ENCODE measurements around the gene GAPT. TPM values are rescaled to one million over a fixed set of nuclear protein-coding genes. Genes with fewer than 3 reads are reported as not detected.

GAPT gene
- not detected for total RNA-seq

DNA sequence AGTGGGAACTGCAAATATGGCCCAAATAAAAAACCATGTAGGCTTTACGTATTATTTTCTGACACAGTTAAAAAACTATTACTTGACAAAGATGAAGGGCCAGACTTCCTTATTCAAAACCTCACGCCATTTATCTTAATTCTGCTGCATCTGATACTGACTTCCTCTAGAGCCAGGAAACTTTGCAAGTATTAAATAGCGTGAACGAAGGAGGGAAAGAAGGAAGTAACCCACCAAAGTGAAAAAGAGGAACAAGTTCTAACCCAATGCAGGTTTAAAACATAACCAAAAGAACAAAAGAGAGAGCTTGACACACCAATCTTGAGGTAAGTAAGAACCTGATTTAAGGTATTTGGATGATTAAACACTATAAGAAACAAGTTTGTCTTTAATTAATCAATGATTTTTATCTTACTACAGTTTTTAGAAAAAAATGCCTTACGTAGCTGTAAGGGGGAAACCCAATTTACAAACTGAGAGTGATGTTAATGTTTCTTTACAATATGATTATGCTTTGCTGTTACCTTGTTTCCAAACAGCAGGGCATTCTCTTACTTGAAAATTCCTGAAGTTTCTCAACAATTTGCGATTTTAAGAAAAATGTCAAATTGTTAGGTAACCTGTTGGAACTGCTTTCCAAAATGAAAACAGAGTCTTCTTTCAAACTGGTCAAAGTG lies at the start of gene GAPT:
Gene GAPT (plus strand): TSS at position 220 of the 677 bp plus-strand sequence. CDS start 3,102 bp downstream, outside the sequence.
- H3K9me3 Mint-ChIP-seq: no peaks in the 10 kb centered on the region
- intact Hi-C loops (cut with micrococcal nuclease): no loop called here
- H3K4me3 Mint-ChIP-seq: no peak within 1 kb of the TSS
- H3K27me3 Mint-ChIP-seq (ENCODE audit: low read depth): peaks cover 23% of the 10 kb centered on the region
- H3K4me1 Mint-ChIP-seq (ENCODE audit: low read depth): no peaks in the 10 kb centered on the region
- H3K36me3 Mint-ChIP-seq (ENCODE audit: low read depth): no peaks in the 10 kb centered on the region
- CTCF ChIA-PET: interaction anchor here (1.0 kb wide), 1 partner anchor 11 kb away, joined by 3 read pairs; no protein-coding TSS in a partner anchor
- no peak within 1 kb of the TSS for H3K27ac Mint-ChIP-seq
- DNase-seq: no peak

GRCh38 chr5:58444805-58445204 lies 46.4 kb upstream of the GAPT start:
- no peak overlapping the region for H3K4me3 Mint-ChIP-seq
- CTCF ChIA-PET: no interaction called here
- no peaks in the 10 kb centered on the region for H3K36me3 Mint-ChIP-seq (ENCODE audit: low read depth)

DNA sequence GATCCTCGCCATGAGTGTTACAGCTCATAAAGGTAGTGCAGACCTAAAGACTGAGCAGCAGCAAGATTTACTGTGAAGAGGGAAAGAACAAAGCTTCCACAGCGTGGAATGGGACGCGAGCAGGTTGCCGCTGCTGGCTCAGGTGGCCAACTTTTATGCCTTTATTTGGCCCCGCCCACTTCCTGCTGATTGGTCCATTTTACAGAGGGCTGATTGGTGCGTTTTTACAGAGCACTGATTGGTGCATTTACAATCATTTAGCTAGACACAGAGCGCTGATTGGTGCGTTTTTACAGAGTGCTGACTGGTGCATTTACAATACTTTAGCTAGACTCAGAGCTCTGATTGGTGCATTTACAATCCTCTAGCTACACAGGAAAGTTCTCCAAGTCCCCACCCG lies 45.2 kb upstream of the GAPT start:
- Mint-ChIP-seq H3K27me3 (ENCODE audit: low read depth) (peaks cover 8% of the 10 kb centered on the region), H3K27ac (no peak overlapping the region), H3K4me1 (ENCODE audit: low read depth) (no peaks in the 10 kb centered on the region), H3K4me3 (no peak overlapping the region), H3K9me3 (no peaks in the 10 kb centered on the region), H3K36me3 (ENCODE audit: low read depth) (no peaks in the 10 kb centered on the region)
- intact Hi-C loops (cut with micrococcal nuclease): no loop called here
- no peak for DNase-seq
- CTCF ChIA-PET: no interaction called here

More at GRCh38 chr5:58444805-58445204, 46.4 kb upstream of the GAPT start:
- Mint-ChIP-seq H3K27me3 (ENCODE audit: low read depth) (peaks cover 8% of the 10 kb centered on the region), H3K27ac (no peak overlapping the region), H3K9me3 (no peaks in the 10 kb centered on the region), H3K4me1 (ENCODE audit: low read depth) (no peaks in the 10 kb centered on the region)
- intact Hi-C loops (cut with micrococcal nuclease): no loop called here
- DNase-seq: no peak

DNA sequence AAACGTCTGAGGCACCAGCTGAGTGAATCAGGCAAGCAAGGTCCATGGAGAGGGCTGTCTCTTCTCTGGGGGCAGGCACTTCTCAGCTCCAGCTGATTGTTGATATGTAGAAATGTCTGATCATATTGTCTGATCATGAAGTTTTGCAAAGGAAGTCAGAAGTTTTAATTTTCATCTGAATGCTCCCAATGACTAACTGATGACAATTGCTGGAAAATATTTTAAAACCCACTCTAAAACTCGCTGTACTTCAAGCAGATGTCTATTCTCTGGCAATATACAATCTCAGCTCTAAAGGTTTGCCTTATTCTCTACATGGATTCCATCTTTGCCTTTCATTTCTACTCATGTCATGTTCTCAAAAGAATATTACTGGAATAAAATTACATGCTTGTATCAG lies 44.0 kb upstream of the GAPT start:
- intact Hi-C loops (cut with micrococcal nuclease): no loop called here
- no peaks in the 10 kb centered on the region for H3K9me3 Mint-ChIP-seq
- no peak overlapping the region for H3K4me3 Mint-ChIP-seq
- H3K27me3 Mint-ChIP-seq (ENCODE audit: low read depth): peaks cover 8% of the 10 kb centered on the region
- CTCF ChIA-PET: no interaction called here
- H3K4me1 Mint-ChIP-seq (ENCODE audit: low read depth): no peaks in the 10 kb centered on the region
- DNase-seq: no peak
- H3K27ac Mint-ChIP-seq: no peak overlapping the region
- no peaks in the 10 kb centered on the region for H3K36me3 Mint-ChIP-seq (ENCODE audit: low read depth)

GRCh38 chr5:58450018-58450417 lies 41.2 kb upstream of the GAPT start:
- H3K36me3 Mint-ChIP-seq (ENCODE audit: low read depth): peaks cover 3% of the 10 kb centered on the region
- intact Hi-C loops (cut with micrococcal nuclease): loop anchor here (10.0 kb wide), 1 partner anchor 175 kb away; no protein-coding TSS in a partner anchor
- DNase-seq: no peak
- no peak overlapping the region for H3K27ac Mint-ChIP-seq
- peaks cover 2% of the 10 kb centered on the region for H3K27me3 Mint-ChIP-seq (ENCODE audit: low read depth)
- no peak overlapping the region for H3K4me3 Mint-ChIP-seq
- no peaks in the 10 kb centered on the region for H3K9me3 Mint-ChIP-seq
- CTCF ChIA-PET: no interaction called here
- H3K4me1 Mint-ChIP-seq (ENCODE audit: low read depth): no peaks in the 10 kb centered on the region

GRCh38 chr5:58450811-58451629 lies 40.2 kb upstream of the GAPT start:
- Mint-ChIP-seq H3K27me3 (ENCODE audit: low read depth) (no peaks in the 10 kb centered on the region), H3K4me1 (ENCODE audit: low read depth) (no peaks in the 10 kb centered on the region), H3K36me3 (ENCODE audit: low read depth) (peaks cover 3% of the 10 kb centered on the region), H3K9me3 (no peaks in the 10 kb centered on the region), H3K4me3 (no peak overlapping the region), H3K27ac (no peak overlapping the region)
- CTCF ChIA-PET: interaction anchor here (0.6 kb wide), 2 partner anchors 28 to 35 kb away, joined by 4 to 5 read pairs; no protein-coding TSS in a partner anchor
- intact Hi-C loops (cut with micrococcal nuclease): loop anchor here (10.0 kb wide), 1 partner anchor 176 kb away; no protein-coding TSS in a partner anchor
- no peak for DNase-seq

DNA sequence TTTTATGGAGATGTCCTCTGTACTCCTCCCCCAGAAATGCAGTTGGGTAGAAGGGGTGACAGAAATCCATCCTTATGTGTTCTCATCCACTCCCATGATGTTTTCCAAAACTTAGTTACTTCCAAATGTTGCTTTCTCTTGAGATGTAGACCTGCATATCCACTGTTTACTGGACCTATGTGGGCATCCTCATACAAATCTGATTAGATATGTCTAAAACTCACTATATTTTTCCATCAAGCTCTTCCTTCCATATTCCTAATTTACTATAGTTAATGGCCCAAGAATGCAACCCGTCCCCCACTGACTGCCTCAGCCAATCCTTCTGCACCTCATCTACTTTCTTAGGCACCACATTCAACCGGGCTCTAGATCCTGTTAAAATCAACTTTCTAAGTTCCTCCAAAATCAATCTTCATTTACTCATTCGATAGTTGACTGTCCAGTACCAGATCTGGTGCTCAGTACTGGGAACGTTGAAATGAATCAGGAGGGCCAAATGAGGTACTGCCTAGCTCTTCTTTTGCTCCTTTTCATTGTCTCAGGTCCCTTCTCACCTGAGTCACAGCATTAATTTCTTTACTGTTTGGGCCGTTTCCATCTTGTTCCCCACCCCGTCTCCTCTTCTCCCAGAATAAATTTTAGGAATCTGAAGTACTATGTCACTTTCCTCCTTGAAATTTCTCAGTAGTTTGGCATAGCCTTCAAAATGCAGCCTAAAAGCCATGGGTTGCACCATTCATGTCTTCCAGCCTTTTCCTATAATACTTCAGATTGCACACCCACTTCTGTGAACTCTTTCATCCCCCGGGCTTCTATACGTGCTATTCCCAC lies 39.3 kb upstream of the GAPT start:
- intact Hi-C loops (cut with micrococcal nuclease): loop anchor here (10.0 kb wide), 1 partner anchor 177 kb away; no protein-coding TSS in a partner anchor
- no peak overlapping the region for H3K4me3 Mint-ChIP-seq
- H3K4me1 Mint-ChIP-seq (ENCODE audit: low read depth): no peaks in the 10 kb centered on the region
- H3K27me3 Mint-ChIP-seq (ENCODE audit: low read depth): no peaks in the 10 kb centered on the region
- no peak overlapping the region for H3K27ac Mint-ChIP-seq
- DNase-seq: no peak
- CTCF ChIA-PET: interaction anchor here (0.6 kb wide), 1 partner anchor 29 kb away, joined by 4 read pairs; no protein-coding TSS in a partner anchor
- H3K9me3 Mint-ChIP-seq: no peaks in the 10 kb centered on the region
- peaks cover 3% of the 10 kb centered on the region for H3K36me3 Mint-ChIP-seq (ENCODE audit: low read depth)

DNA sequence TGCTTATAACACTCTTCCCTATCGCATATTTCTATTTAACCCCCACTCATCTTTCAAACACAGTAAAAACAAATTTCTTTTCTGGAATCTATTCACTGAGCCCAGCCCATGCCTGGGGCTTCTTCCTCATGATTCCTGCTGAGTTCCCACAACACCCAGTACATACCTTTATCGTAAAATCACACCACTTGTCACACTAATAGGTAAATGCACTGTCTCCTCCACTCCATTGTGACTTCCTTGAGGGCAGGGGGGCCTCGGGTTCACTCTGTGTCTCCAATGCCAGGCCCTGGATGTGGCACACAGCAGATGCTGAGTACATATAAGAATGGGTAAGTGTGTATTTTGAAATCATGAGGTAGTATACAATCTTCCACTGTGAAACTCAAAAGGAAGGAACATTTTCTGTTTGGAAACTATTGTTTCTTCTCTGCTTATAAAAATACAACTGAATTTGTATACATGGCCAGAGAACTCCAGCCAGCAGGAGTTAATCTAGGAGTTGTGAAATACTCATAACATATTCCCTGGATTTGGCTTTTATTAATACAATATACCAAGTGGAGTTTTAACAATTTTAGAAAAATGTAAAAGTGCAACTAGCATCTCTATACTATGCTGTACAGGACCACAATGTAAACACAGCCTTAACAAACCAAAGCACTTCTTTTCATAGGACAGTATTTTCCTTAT lies 38.5 kb upstream of the GAPT start:
- Mint-ChIP-seq H3K27ac (no peak overlapping the region), H3K36me3 (ENCODE audit: low read depth) (peaks cover 3% of the 10 kb centered on the region), H3K27me3 (ENCODE audit: low read depth) (no peaks in the 10 kb centered on the region), H3K4me1 (ENCODE audit: low read depth) (no peaks in the 10 kb centered on the region), H3K4me3 (no peak overlapping the region), H3K9me3 (no peaks in the 10 kb centered on the region)
- no peak for DNase-seq
- CTCF ChIA-PET: no interaction called here
- intact Hi-C loops (cut with micrococcal nuclease): loop anchor here (10.0 kb wide), 1 partner anchor 178 kb away; no protein-coding TSS in a partner anchor

DNA sequence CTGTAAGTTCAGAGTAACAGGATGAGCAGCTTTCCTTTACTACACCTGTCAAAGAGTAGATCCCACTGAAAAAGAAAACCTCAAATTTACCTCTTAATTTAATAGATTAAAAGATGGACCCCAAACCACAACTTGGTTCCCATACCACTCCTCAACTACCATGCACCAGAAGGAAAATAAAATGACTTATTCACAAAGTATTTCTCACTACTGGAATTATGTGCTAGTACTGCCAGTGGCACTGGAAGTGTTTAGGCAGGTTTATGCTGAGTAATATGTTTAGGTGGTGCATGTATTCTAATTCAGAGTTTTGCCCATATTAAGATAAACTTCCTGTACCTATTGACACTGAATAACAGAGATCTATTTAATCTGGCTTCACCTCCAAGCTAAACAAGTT lies 37.9 kb upstream of the GAPT start:
- Mint-ChIP-seq H3K9me3 (no peaks in the 10 kb centered on the region), H3K4me3 (no peak overlapping the region), H3K27ac (no peak overlapping the region), H3K36me3 (ENCODE audit: low read depth) (peaks cover 3% of the 10 kb centered on the region), H3K4me1 (ENCODE audit: low read depth) (peaks cover 3% of the 10 kb centered on the region), H3K27me3 (ENCODE audit: low read depth) (peaks cover 3% of the 10 kb centered on the region)
- no peak for DNase-seq
- CTCF ChIA-PET: interaction anchor here (0.6 kb wide), 1 partner anchor 1195 kb away, joined by 3 read pairs; no protein-coding TSS in a partner anchor
- intact Hi-C loops (cut with micrococcal nuclease): loop anchor here (10.0 kb wide), 1 partner anchor 179 kb away; no protein-coding TSS in a partner anchor

DNA sequence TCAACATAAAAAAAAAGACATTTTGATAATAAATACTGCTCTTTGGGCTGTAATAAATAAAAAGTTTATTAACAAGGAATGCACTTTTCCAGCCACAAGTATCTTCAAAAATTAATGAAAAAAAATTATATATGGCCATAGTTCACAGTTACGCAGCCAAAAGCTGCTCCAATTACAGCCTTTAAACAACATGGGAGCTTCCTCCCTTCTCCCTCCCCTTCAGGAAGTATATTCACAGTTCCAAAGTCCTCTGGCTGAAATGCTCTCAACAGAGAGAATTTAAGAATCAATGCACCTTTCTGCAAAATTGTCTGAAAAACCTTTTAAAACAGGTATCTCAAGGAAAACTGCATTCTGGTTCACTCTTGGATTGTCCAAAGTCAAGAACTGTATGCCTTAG lies 37.2 kb upstream of the GAPT start:
- H3K4me1 Mint-ChIP-seq (ENCODE audit: low read depth): peaks cover 7% of the 10 kb centered on the region
- no peak overlapping the region for H3K4me3 Mint-ChIP-seq
- no peaks in the 10 kb centered on the region for H3K9me3 Mint-ChIP-seq
- intact Hi-C loops (cut with micrococcal nuclease): loop anchor here (10.0 kb wide), 1 partner anchor 179 kb away; no protein-coding TSS in a partner anchor
- CTCF ChIA-PET: no interaction called here
- no peak overlapping the region for H3K27ac Mint-ChIP-seq
- peaks cover 3% of the 10 kb centered on the region for H3K36me3 Mint-ChIP-seq (ENCODE audit: low read depth)
- peaks cover 9% of the 10 kb centered on the region for H3K27me3 Mint-ChIP-seq (ENCODE audit: low read depth)
- DNase-seq: no peak

DNA sequence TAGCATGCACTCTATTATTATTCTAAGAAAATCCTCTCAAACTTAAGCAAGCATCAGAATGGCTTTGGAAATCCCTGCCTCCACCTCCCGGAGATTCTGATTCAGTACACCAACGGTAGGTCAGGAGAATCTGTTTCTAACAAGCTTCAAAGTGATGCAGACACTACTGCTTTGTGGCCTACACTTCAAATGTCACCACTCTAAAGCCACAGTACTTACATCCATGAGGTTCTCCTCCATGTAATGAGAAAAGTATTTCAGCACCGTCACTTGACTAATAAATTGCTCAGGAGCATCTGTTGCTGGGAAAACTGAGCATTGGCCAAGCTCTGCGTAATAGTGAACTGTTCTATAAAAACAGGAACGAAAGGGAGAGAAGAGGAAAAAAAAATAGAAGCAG lies 36.2 kb upstream of the GAPT start:
- H3K27ac Mint-ChIP-seq: no peak overlapping the region
- peaks cover 3% of the 10 kb centered on the region for H3K36me3 Mint-ChIP-seq (ENCODE audit: low read depth)
- H3K4me3 Mint-ChIP-seq: no peak overlapping the region
- intact Hi-C loops (cut with micrococcal nuclease): loop anchor here (10.0 kb wide), 1 partner anchor 180 kb away; no protein-coding TSS in a partner anchor
- no peak for DNase-seq
- H3K4me1 Mint-ChIP-seq (ENCODE audit: low read depth): peaks cover 10% of the 10 kb centered on the region
- CTCF ChIA-PET: interaction anchor here (0.6 kb wide), 1 partner anchor 1542 kb away, joined by 3 read pairs; no protein-coding TSS in a partner anchor
- H3K27me3 Mint-ChIP-seq (ENCODE audit: low read depth): peaks cover 9% of the 10 kb centered on the region
- no peaks in the 10 kb centered on the region for H3K9me3 Mint-ChIP-seq
